H54 (cell line): ENCODE data around the gene PTER.

ENCODE experiments used
- DNase-seq: peaks from one replicate; pipeline ENCODE4 v3.0.0; 2011; ENCODE audit warnings: low spot score, mixed read lengths; ENCODE audit not compliant: insufficient read length
- FAIRE-seq: peaks from 3 replicates; lab custom pipeline; 2011; peaks lifted over from hg19 to GRCh38; lab: Jason Lieb, UNC
- POLR2A ChIP-seq: IDR thresholded peaks from 2 replicates; pipeline ENCODE4 v1.6.1; 2011; ENCODE audit warnings: low read depth, mild to moderate bottlenecking, low read length

PTER gene

DNA sequence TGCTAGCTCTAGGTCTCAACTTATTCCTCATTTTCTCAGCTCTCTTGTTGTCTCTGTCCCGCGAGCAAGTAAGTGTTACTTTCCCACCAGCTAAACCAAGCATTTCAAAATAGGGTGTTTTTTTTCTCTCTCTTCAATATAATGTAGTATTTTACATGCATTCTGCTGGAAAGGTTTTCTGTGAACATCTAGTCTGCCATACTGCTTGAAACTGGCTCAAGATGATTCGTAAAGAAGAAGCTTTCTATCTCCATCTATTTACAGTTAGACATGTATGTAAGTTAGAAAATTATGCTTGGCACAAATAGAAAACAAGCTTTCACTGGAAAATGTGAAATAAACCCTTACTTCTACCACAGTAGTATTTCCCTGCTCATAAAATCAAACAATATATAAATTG, 53.7 kb downstream of the PTER start:
- no peak for DNase-seq
- no peak for FAIRE-seq
- TF ChIP-seq POLR2A: no peak

DNA sequence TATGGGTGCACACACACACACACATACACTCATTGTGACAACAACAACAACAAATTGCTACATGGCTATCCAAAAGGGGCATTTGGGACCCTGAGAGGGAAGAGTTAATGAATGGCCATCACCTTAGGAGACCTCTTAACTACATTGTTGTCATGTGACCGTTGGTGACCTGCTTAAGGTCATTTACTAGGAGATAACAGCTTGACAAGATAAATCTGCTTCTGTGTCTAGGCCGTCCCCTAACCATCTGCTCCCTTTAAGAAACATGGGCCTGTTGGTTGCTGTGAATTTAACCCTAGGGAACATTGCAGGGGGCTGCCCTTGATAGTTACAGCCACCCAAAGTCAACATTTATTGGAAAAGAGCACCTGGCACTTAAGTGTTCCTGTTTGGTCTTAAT, 55.1 kb downstream of the PTER start:
- DNase-seq (no peak), FAIRE-seq (no peak)
- TF ChIP-seq POLR2A: no peak

DNA sequence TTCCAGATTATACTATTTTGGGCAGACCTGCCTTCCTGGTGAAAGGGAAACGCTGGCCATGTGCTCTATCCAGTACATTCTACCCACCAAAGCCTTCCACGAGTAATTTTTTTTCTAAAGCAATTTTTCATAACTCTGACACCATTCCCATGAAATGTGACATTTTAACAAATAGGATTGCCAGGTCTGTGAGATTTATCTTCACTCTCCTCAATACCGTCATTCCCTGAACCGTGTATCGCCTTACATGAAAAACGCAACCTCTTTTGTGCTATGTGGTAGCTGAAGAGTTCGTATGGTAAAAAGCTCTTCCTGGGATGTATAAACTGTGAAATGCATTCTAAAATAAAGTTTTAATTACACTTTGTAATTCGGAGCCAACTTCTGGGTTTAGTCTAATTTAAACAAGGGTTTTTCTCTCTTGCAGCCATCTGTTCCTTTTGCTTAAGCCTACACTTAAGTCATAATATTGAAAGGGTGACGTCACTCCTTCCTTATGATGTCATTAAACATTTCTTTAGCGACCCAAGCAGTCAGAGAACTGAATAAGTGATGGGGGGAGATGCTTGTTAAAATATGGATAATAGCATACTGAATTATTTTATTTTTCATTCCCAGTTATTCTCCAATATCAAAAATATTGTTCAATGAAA, 57.2 kb downstream of the PTER start:
- FAIRE-seq (no peak), DNase-seq (no peak)
- no peak for TF ChIP-seq POLR2A

DNA sequence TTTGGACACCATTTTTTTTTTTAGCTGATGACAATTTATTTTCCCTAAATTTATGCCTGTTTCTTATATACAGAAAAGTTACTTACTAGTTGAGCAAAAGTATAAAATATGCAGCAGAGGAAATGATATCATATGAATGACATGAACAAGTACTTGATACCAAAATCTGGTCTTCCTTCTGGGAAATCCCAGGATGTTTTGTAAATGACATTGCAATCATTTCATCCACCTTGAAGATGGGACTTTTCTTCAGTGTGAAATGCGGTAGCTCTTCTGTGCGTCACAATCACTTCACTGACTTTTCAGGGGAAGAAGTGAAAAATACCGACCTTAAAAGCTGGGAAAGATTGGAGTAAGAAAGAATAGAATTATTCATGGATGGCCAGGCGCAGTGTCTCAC, 61.1 kb downstream of the PTER start:
- TF ChIP-seq POLR2A: no peak
- FAIRE-seq (no peak), DNase-seq (no peak)

DNA sequence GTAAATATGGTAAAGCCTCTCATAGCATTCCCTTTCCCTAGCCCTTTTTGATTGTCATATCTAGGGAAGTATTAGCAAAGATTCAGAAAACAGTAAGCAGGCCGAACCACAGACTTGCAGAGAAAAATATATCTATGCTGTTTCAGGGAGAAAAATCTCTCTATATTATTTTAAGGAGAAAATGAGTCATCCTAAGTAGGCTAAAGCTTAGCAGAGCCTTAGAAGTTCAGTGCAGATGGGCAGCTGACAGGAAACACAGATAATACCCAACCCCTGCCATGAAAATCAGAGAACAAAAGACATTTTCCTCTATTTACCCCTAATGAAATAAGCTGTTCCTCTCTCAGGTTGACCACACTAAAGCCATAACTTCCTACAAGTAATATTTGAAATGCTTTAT, 68.4 kb downstream of the PTER start:
- FAIRE-seq: no peak
- no peak for DNase-seq
- no peak for TF ChIP-seq POLR2A

DNA sequence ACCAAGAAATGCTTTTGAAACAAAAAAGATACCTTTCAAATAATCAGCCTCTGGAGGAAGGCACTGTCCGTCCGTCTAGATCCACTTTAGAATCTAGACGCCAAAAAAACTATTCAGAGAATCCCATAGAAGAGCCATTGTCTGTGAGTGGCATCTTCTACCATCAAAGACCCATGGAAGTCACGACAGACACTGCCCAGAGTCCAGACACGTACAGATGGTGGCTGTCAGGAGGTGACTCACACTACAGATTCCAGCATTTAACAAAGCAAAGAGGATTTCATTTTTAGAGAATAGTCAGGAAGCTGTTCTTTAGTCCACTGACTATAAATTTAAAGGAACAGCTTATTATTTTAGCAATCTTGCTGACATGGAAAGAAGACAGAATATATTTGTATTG, 73.2 kb downstream of the PTER start:
- DNase-seq (no peak), FAIRE-seq (no peak)
- TF ChIP-seq POLR2A: no peak

DNA sequence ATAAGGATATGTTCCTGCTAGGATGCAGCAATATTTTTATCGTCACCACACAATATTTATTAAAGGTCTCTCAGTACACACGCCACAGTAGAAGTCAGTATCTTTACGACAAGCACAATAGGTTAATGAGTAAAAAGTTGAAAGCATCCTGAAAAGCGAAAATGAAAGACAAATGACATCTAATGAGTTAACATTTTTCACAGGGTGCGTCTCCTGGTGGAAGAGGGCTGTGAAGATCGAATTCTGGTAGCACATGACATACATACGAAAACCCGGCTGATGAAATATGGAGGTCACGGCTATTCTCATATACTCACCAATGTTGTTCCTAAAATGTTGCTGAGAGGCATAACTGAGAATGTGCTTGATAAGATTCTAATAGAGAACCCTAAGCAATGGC, 74.0 kb downstream of the PTER start:
- DNase-seq (no peak), FAIRE-seq (no peak)
- no peak for TF ChIP-seq POLR2A

DNA sequence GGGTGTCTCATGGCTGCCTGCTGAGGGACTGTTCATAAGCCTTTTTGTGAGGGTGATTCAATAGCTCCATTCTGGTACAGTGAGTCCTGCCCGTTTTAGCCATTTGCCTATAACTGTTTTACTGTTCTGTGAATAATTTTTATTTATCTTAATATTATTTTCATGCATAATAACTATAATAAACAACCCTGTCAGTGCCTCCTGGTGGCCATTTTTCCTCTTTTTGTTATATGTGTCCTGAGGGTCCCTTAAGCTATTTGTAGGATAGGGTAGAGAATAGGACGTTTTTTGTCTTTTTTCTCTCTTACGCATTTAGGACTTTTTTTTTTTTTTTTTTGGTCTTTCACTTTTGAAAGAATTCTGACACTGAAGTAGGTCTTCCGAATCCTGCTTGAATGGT, 82.0 kb downstream of the PTER start:
- FAIRE-seq (no peak), DNase-seq (no peak)
- no peak for TF ChIP-seq POLR2A

DNA sequence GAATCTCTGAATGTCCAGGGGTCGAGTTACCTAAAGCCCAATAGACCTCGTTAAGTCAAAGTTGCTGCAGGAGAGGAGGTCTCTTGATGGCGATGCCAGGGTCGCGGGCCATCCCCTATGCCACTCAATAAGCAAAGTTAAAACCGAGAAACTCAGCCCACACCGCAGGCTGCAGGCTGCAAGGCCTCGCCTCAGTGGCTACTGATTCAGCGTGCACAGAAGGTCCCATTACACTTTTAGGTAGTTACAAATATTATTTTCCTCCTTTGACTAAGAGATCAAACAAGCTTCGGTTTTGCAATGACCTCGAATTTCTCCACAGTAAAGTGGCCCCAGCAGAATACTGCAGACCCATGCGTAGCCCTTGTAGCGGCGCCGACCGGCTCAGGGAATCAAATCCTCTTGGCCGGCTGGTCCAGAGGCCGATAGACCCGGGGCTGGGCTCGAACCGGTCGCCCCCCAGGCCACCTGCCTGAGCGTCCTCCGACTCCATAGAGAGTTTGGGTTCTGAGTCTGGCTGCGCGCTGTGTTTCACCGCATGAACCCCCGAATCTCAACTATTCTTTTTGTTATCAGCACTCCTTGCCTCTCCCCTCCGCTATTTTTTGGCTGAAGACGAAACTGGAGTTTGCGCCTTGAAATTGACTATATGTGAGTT, 82.6 kb downstream of the PTER start:
- no peak for DNase-seq
- no peak for FAIRE-seq

DNA sequence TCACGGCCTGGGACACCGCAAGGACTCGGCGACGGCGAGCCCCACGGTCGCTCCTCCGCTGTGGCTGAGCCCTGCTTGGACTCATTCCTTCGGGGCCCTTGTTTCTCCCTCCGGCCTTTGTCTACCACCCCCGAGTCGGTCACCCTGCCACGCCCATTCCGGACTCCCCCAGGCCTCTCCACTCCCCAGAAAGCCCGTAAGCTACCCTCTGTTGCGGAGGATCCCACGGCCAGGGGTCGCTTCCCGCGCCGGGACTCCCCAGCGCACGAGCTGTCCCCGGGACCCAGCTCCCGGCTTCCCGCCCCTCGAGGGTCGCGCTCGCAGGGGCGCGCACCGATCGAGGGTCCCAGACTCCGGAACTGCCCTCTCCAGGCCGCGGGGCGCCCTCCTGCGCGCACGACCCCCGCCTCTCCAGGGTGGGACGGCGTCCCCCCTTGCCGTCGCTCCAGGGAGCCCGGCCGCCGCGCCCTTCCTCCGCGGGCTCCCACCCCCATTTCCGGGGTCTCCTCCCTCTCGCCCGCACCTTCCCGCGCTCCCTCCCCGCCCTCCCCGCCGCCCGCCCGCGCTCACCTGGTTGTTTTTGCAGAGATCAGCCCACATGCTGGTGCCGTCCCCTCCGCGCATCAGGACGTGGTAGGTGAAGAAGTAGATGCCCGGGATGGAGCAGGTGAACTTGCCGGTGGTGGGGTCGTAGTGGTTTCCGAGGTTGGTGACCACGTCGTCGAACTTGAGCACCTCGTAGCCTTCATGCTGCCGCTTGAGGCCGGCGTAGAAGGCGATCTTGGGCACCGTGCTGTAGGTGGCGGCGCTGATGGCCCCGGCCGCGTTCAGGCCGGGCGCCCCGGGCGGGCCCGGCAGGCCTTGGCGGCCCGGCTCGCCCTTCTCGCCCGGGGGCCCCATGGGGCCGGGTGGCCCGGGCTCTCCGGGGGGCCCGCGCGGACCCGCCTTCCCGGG, 83.4 kb downstream of the PTER start:
- DNase-seq (no peak), FAIRE-seq (no peak)
- no peak for TF ChIP-seq POLR2A

More for the DNA sequence above, 82.6 kb downstream of the PTER start:
- TF ChIP-seq POLR2A: no peak

DNA sequence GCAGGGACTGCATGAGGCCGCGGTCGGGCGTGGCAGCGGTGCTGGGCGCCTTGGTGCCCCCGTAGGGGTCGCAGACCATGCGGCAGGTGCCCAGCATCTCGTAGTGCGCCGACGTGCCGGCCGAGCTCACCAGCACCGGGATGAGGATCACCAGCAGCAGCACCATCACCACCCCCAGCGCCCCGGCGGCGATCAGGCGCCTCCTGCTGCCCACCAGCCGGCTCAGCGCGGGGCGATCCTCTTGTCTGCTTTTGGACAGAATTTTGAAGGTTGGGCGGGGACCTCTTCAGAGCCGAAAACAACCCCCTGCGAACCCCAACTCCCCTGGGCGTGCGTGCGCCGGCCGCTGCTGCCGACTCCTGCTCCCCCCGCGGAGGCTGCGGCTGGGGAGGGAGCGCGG, 84.1 kb downstream of the PTER start:
- FAIRE-seq (no peak), DNase-seq (no peak)
- no peak for TF ChIP-seq POLR2A

DNA sequence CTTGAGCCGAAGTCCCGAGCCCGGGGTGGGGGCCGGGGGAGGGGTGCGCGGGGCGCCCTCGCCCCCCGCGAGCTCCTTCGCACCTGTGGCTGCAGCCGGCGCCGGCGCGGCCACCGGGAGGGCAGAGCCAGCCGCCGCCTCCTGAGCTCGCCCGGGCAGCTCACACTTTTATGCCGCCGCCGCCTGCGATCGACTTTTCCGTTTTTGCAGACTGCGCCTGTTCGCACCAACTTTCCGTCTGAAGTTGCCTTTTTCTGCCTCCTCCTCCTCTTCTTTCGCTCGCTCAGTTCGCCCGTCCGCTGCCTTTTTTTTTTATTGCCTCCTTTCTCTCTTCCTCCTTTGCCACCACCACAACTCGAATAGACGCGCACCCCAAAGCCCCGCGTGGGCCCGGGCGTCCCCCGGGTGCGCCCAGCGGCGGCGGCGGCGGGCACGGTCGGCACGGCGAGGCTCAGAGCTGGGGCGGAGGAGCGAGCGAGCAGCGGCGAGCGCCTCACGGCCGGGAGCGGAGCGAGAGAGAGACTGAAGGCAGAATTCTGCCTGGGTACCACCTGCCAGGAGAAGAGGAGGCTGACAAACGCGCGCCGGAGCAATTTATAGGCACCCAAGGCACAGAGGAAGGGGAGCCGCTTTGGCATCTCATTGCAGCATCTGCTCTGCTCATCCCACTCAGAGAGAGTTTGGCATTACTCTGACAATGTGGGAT, 84.7 kb downstream of the PTER start, which contains the start of gene C1QL3:
C1QL3 (minus strand) TSS at position 569 of the 706 bp plus-strand sequence. CDS start 814 bp downstream, outside the sequence.
- FAIRE-seq (no peak), DNase-seq (no peak)
- TF ChIP-seq POLR2A: no peak

DNA sequence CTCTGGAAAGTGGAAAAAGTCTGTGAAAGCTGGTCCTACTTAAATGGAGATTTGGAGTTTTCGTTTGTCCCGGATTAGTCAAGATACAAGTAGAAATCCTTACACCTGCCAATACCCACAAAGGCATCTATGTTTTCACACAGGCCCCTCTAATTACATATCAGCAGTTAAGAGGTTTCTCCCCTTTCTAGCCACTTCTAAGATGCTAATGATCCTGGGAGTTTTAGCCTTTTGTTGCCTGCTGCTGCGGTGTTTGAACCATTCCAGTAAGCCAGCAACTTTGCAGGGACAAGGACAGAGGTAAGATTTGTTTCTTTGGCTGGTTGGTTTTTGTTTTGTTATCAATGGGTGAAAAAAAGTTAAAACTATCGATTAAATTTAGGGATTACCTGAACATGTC, 90.6 kb downstream of the PTER start:
- no peak for TF ChIP-seq POLR2A
- FAIRE-seq (no peak), DNase-seq (no peak)

DNA sequence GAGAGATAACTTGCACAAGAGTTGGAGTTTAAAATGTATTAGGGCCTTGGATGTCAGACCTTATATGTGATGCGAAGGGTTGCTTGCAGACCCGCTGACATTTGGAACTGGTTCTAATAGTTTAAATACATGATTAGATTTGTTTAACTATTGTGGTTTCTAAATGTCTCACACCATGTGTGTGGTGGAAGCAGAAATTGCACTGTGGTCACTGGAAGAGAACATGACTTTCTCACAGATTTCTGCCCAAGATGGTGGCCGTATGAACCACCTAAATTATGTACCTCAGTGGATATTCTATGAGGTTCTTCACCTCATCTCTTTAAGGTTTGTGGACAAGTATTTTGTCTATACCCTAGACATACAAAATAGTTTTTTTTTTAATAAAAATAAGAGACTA, 93.0 kb downstream of the PTER start:
- no peak for DNase-seq
- FAIRE-seq: no peak
- no peak for TF ChIP-seq POLR2A
